Thoracic aorta (tissue), 2 donors: Measurements from ENCODE around the gene CEP164. TPM values are rescaled to one million over a fixed set of nuclear protein-coding genes. Genes with fewer than 3 reads are reported as not detected.

Experiments
- ATAC-seq: fragments of 150-250 bp; one replicate; pipeline ENCODE4 v1.8.0; 2017; ENCODE audit warnings: low read depth; ENCODE audit not compliant: insufficient number of reproducible peaks, low FRiP score
- DNase-seq: peaks from one replicate; pipeline ENCODE4 v3.0.0-alpha.2; 2020; ENCODE audit warnings: low spot score
- H3K27ac ChIP-seq, 2 donors: fragments of 200-600 bp; sonication (generic); 1 replicate in 1 of 2; 2 replicates in 1 of 2; pipeline ENCODE4 v1.5.1; 2016; ENCODE audit warnings: mild to moderate bottlenecking in 2 of 2, moderate library complexity in 2 of 2
- H3K27me3 ChIP-seq: fragments of 200-600 bp; sonication (generic); replicated peaks from 2 replicates; pipeline ENCODE4 v1.6.0; 2016; ENCODE audit warnings: mild to moderate bottlenecking; ENCODE audit not compliant: insufficient read depth
- H3K36me3 ChIP-seq: fragments of 200-600 bp; sonication (generic); one replicate; pipeline ENCODE4 v1.5.1; 2016
- H3K4me1 ChIP-seq, 2 donors: fragments of 200-600 bp; sonication (generic); 1 replicate in 1 of 2; 2 replicates in 1 of 2; pipeline versions ENCODE4 v1.5.1 to v1.6.0; 2016; ENCODE audit warnings: low read depth in 2 of 2, mild to moderate bottlenecking in 1 of 2; ENCODE audit not compliant: control insufficient read depth in 1 of 2
- H3K4me3 ChIP-seq: fragments of 200-600 bp; sonication (generic); 2 replicates; pipeline ENCODE4 v1.5.1; 2016; ENCODE audit warnings: mild to moderate bottlenecking
- H3K9me3 ChIP-seq: fragments of 200-600 bp; sonication (generic); 2 replicates; pipeline ENCODE4 v1.5.1; 2016
- total RNA-seq, 2 donors: library from RNA; depleted of rRNA; stranded (reverse); fragments of >200 nt; gene quantifications; one replicate each; pipeline versions ENCODE4 v1.1.0 to v1.2.3, GENCODE V29; 2016
- TF ChIP-seq, protein P1 (sequence below): fragments of 200-600 bp; sonication (generic); IDR thresholded peaks from one replicate; pipeline ENCODE4 v1.5.1; 2019; ENCODE audit warnings: antibody characterized with exemption

The CEP164 gene
- total RNA-seq, 2 donors from 2014 or later = 27.9 to 53.4 TPM

DNA sequence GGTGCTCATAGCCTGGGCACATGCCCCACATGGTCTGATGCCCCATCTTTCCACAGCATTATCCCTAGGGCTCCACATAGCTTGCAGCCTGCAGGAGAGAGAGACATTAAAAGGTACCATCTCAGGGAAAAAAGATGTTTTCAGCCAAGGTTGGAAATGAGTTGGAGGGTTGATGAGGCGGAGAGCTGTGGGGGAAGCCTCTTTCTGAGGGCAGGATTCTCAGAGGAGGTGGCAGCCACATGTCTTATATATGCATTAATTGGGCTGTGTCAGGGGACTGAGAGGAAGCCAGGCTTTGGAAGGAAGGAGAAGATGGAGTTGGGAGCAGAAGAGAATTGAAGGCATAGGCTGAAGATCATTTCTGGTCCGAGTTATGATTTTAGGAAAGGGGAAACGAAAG, 57.8 kb downstream of the CEP164 start:
- ATAC-seq = no peak
- peaks cover 53% of the 10 kb centered on the region for H3K36me3 ChIP-seq
- no peak overlapping the region for H3K4me3 ChIP-seq
- DNase-seq = no peak
- no peaks in the 10 kb centered on the region for H3K27me3 ChIP-seq
- H3K9me3 ChIP-seq = no peaks in the 10 kb centered on the region
- TF ChIP-seq, protein P1, sequence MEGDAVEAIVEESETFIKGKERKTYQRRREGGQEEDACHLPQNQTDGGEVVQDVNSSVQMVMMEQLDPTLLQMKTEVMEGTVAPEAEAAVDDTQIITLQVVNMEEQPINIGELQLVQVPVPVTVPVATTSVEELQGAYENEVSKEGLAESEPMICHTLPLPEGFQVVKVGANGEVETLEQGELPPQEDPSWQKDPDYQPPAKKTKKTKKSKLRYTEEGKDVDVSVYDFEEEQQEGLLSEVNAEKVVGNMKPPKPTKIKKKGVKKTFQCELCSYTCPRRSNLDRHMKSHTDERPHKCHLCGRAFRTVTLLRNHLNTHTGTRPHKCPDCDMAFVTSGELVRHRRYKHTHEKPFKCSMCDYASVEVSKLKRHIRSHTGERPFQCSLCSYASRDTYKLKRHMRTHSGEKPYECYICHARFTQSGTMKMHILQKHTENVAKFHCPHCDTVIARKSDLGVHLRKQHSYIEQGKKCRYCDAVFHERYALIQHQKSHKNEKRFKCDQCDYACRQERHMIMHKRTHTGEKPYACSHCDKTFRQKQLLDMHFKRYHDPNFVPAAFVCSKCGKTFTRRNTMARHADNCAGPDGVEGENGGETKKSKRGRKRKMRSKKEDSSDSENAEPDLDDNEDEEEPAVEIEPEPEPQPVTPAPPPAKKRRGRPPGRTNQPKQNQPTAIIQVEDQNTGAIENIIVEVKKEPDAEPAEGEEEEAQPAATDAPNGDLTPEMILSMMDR = no peak
- H3K4me1 ChIP-seq = no peaks in the 10 kb centered on the region
- H3K27ac ChIP-seq = no peak overlapping the region

DNA sequence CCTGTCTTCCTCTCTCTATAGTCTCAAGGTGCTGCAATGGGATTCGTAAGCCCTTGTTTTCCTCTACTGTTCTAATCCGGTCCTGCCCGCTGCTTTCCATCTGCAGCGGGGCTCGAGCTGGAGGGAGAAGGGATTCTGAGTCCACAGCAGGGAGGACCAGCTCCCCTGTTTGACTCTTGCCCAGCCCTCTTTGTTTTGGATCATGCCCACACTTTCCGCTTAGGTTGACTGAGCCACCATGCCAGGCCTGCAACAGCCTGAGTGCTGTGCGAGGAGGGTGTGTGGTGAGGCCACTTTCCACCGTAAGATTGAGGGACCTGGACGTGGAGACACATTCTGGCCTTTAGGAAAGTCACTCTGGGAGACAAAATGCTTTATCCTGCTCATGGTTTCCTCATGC, 58.3 kb downstream of the CEP164 start:
- TF ChIP-seq, protein P1 = no peak
- peaks cover 53% of the 10 kb centered on the region for H3K36me3 ChIP-seq
- H3K27me3 ChIP-seq = no peaks in the 10 kb centered on the region
- H3K9me3 ChIP-seq = no peaks in the 10 kb centered on the region
- ATAC-seq (no peak), DNase-seq (no peak)
- no peak overlapping the region for H3K4me3 ChIP-seq
- no peak overlapping the region for H3K27ac ChIP-seq
- H3K4me1 ChIP-seq = no peaks in the 10 kb centered on the region

DNA sequence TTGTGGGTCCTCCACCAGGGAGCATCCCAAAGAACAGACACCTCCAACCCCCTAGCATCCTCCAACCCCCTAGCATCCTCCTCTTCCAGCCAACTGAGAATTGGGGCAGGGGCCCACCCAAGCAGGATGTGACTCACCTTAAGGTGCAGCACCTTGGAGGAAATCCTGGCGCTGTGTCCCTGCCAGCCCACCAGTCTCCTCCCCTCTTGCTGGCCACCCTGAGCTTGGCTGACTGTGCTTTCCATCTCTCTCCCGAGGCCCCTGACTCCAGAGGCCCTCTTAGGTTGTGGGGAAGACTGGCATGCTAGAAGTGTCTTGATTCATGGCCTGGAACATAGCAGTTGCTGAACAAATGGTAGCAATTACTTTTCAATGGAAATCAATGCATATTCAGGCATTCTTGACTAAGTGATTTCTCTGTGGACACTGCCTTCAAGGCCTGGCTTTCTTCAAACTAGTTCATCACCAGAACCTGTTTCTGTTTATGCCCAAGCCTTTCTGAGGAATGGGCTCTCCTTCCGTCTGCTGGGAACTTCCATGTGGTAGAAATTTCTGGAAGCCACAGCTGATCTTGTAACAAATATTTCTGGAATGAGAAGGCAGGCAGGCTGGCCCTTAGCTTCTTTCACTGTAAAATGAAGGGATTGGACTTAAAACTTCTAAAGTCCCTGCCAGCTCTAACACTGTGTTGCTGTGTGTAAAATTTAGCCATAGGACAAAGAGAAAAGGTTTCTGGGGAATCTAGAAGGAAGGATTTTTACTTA, 60.5 kb downstream of the CEP164 start:
- H3K4me3 ChIP-seq = no peak overlapping the region
- H3K27me3 ChIP-seq = no peaks in the 10 kb centered on the region
- no peaks in the 10 kb centered on the region for H3K4me1 ChIP-seq
- no peak overlapping the region for H3K27ac ChIP-seq
- TF ChIP-seq, protein P1 = no peak
- H3K36me3 ChIP-seq = peaks cover 54% of the 10 kb centered on the region
- no peaks in the 10 kb centered on the region for H3K9me3 ChIP-seq
- no peak for DNase-seq
- ATAC-seq = no peak

- Histone ChIP-seq H3K36me3 (peaks cover 75% of the 10 kb centered on the region), H3K27me3 (no peaks in the 10 kb centered on the region), H3K9me3 (no peaks in the 10 kb centered on the region), H3K4me1 (no peaks in the 10 kb centered on the region), H3K27ac (no peak overlapping the region), H3K4me3 (no peak overlapping the region)
- ATAC-seq = no peak
- TF ChIP-seq, protein P1 = no peak
- no peak for DNase-seq
Observed at GRCh38 chr11:117390743-117391142, 63.1 kb downstream of the CEP164 start.

DNA sequence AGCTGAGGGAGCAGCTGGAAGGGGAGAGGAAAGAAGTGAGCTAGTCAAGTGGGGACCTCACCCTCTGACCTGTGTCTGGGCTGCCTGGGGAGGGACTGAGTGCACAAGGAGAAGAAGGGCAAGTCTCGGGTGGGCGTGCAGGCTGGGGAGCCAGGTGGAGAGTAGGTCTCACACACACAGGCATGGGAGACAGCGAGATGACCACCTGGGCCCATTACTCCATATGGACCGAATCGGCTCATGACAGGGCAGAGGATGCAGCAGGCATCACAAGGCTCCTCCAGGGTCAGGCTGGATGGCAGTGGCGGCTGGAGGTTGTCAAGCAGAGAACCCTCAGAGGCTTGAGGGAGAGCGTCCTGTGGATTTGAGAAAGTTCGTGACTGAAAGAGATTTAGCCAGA, 63.5 kb downstream of the CEP164 start:
- no peak overlapping the region for H3K27ac ChIP-seq
- ATAC-seq (no peak), DNase-seq (no peak)
- no peaks in the 10 kb centered on the region for H3K27me3 ChIP-seq
- H3K4me3 ChIP-seq = no peak overlapping the region
- TF ChIP-seq, protein P1 = no peak
- H3K4me1 ChIP-seq = no peaks in the 10 kb centered on the region
- H3K9me3 ChIP-seq = no peaks in the 10 kb centered on the region
- H3K36me3 ChIP-seq = peaks cover 78% of the 10 kb centered on the region
